Bronchus fibroblast of lung (primary cell): ENCODE measurements around the gene PLGLB2. TPM values are rescaled to one million over a fixed set of nuclear protein-coding genes. Genes with fewer than 3 reads are reported as not detected.

Source experiments
- total RNA-seq: library from RNA; depleted of rRNA; stranded (reverse); fragments of >200 nt; gene quantifications from 2 replicates; pipeline ENCODE4 v1.2.3, GENCODE V29; 2015

The PLGLB2 gene
- 0.89 TPM in 1 of 2 replicates, not detected in the other for total RNA-seq

GRCh38 chr2:87747791-87748190 lies at the start of gene PLGLB2:
Gene PLGLB2 (plus strand): TSS chr2:87748087. CDS start chr2:87748154, 67 bp downstream.

Other genes with a start within 250 kb of the PLGLB2 start
- gene RGPD2, start 77.7 kb downstream of the PLGLB2 start, total RNA-seq, result 1.8 TPM in 1 of 2 replicates, not detected in the other